Mesenchymal stem cell (in vitro differentiated cells and primary cell): ENCODE data around the gene NQO1.
"Not testable (repeated sequence)": the region's sequence is repeated elsewhere in the genome, so short reads cannot be mapped to it uniquely, and the experiment has no call there.

Source experiments
- DNase-seq: peaks from one replicate; pipeline ENCODE4 v3.0.0-alpha.2; 2013
- H2AFZ ChIP-seq: one replicate; pipeline ENCODE4 v1.6.1; 2013; ENCODE audit warnings: low read depth, mild to moderate bottlenecking, control low read depth, inconsistent platforms, low read length, moderate library complexity
- H2AK5ac ChIP-seq: 2 replicates; pipeline ENCODE4 v1.6.1; 2013; ENCODE audit warnings: low read length, moderate library complexity, mild to moderate bottlenecking, inconsistent platforms; ENCODE audit not compliant: severe bottlenecking
- H2BK120ac ChIP-seq: one replicate; pipeline ENCODE4 v1.6.1; 2013; ENCODE audit warnings: low read depth, mild to moderate bottlenecking, inconsistent platforms, low read length, moderate library complexity
- H2BK12ac ChIP-seq, 2 experiments: one replicate each; pipeline ENCODE4 v1.6.1; 2013; ENCODE audit warnings: inconsistent platforms in 2 of 2, low read length in 2 of 2, mild to moderate bottlenecking in 2 of 2, moderate library complexity in 2 of 2, control low read depth in 1 of 2
- H2BK15ac ChIP-seq: one replicate; pipeline ENCODE4 v1.6.1; 2013; ENCODE audit warnings: mild to moderate bottlenecking, low read depth, inconsistent platforms; ENCODE audit not compliant: poor library complexity, severe bottlenecking
- H2BK5ac ChIP-seq: 2 replicates; pipeline ENCODE4 v1.6.1; 2013; ENCODE audit warnings: low read depth, mild to moderate bottlenecking, low read length, control low read depth, inconsistent platforms; ENCODE audit not compliant: poor library complexity, severe bottlenecking
- H3K14ac ChIP-seq, 2 experiments: one replicate each; pipeline ENCODE4 v1.6.1; 2013; ENCODE audit warnings: inconsistent platforms in 2 of 2, low read length in 2 of 2, control low read depth in 1 of 2, mild to moderate bottlenecking in 1 of 2, moderate library complexity in 1 of 2
- H3K18ac ChIP-seq, 2 experiments: one replicate each; pipeline ENCODE4 v1.6.1; 2013; ENCODE audit warnings: inconsistent platforms in 2 of 2, low read length in 2 of 2, control low read depth in 1 of 2, low read depth in 1 of 2, mild to moderate bottlenecking in 1 of 2
- H3K23ac ChIP-seq, 2 experiments: one replicate each; pipeline ENCODE4 v1.6.1; 2013; ENCODE audit warnings: inconsistent platforms in 2 of 2, low read length in 2 of 2, mild to moderate bottlenecking in 2 of 2, moderate library complexity in 2 of 2, control low read depth in 1 of 2
- H3K27ac ChIP-seq: 2 replicates; pipeline ENCODE4 v1.5.1; 2013; ENCODE audit warnings: mild to moderate bottlenecking, moderate library complexity, low read length, control low read depth, inconsistent platforms; ENCODE audit not compliant: poor library complexity, severe bottlenecking
- H3K27me3 ChIP-seq, 2 experiments: 2 replicates each; pipeline versions ENCODE4 v1.6.1 to v1.7.0; 2013; ENCODE audit warnings: low read length in 2 of 2, mild to moderate bottlenecking in 2 of 2, moderate library complexity in 2 of 2, control low read depth in 1 of 2, inconsistent platforms in 1 of 2; ENCODE audit not compliant: control insufficient read depth in 1 of 2, insufficient read depth in 1 of 2
- H3K36me3 ChIP-seq, 2 experiments: 2 replicates each; pipeline versions ENCODE4 v1.6.1 to v1.7.0; 2013; ENCODE audit warnings: low read length in 2 of 2, control low read depth in 1 of 2, inconsistent platforms in 1 of 2, low read depth in 1 of 2, mild to moderate bottlenecking in 1 of 2; ENCODE audit not compliant: insufficient read depth in 2 of 2, control insufficient read depth in 1 of 2
- H3K4ac ChIP-seq, 2 experiments: one replicate each; pipeline ENCODE4 v1.6.1; 2013; ENCODE audit warnings: inconsistent platforms in 2 of 2, low read length in 2 of 2, mild to moderate bottlenecking in 2 of 2, moderate library complexity in 2 of 2, control low read depth in 1 of 2, low read depth in 1 of 2
- H3K4me1 ChIP-seq: 2 replicates; pipeline ENCODE4 v1.6.1; 2013; ENCODE audit warnings: low read depth, low read length, control low read depth; ENCODE audit not compliant: control insufficient read depth, insufficient read depth
- H3K4me2 ChIP-seq: 2 replicates; pipeline ENCODE4 v1.6.1; 2013; ENCODE audit warnings: low read length, mild to moderate bottlenecking, inconsistent platforms; ENCODE audit not compliant: poor library complexity, severe bottlenecking
- H3K4me3 ChIP-seq, 2 experiments: 2 replicates each; pipeline versions ENCODE4 v1.5.1 to v1.7.0; 2013; ENCODE audit warnings: low read length in 2 of 2, mild to moderate bottlenecking in 2 of 2, control low read depth in 1 of 2, low read depth in 1 of 2; ENCODE audit not compliant: insufficient read depth in 1 of 2
- H3K79me1 ChIP-seq: replicated peaks from 2 replicates; pipeline ENCODE4 v1.6.1; 2013; ENCODE audit warnings: mild to moderate bottlenecking, control low read depth, low read length, inconsistent platforms; ENCODE audit not compliant: poor library complexity, severe bottlenecking
- H3K9ac ChIP-seq: 2 replicates; pipeline ENCODE4 v1.7.0; 2013; ENCODE audit warnings: mild to moderate bottlenecking, low read length, moderate library complexity
- H3K9me3 ChIP-seq: 2 replicates; pipeline ENCODE4 v1.7.0; 2013; ENCODE audit warnings: mild to moderate bottlenecking, low read length; ENCODE audit not compliant: control insufficient read depth
- H4K8ac ChIP-seq: one replicate; pipeline ENCODE4 v1.6.1; 2013; ENCODE audit warnings: inconsistent platforms, mild to moderate bottlenecking, low read length, moderate library complexity
- H4K91ac ChIP-seq: one replicate; pipeline ENCODE4 v1.6.1; 2013; ENCODE audit warnings: mild to moderate bottlenecking, low read length, inconsistent platforms
- WGBS: methylation state at CpG from one replicate; pipeline ENCODE4 v1.1.7; 2013; ENCODE audit warnings: mixed read lengths; 5-methylcytosine and 5-hydroxymethylcytosine counted together

Gene NQO1

DNA sequence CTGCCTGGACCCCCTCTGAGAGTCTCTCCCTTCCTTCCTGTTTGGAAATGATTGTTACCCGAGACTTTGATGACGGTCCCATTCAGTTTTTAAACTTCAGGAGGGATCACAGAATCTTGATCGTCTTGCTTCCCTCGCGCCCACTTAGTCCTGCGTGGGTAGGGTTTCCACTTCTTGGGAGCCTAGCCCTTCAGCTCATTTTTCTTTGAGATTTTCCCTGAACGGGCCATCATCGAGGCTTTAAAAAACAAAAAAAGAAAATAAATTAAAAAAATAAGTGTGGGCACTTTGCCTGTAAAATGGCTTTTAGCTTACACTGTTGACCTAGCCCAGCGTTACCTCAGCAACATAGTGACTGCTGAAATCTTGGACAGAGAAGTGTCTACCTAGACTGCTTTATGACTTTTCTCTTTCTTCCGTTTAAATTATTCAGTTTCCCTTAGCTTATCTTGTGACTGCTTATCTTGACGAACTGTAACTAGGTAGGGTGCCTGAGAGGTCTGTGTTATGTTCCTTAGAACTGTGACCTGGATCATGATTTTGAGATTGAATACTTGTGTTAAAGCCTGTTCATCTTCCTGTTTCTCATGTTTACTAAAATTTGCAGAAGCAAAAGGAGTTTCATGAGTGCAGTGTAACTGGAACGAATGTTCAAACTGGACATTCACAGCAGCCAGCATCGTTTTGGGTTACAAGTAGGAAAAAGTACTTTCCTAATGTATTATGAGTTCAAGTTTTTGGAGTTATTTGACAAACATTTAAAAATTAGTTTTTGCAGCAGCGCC lies 36.6 kb upstream of the NQO1 start:
- H3K14ac ChIP-seq = no peak overlapping the region
- peak overlapping the region; percentile 83 for H4K8ac ChIP-seq
- peak overlapping the region; percentile 69 for H3K27ac ChIP-seq
- no peak overlapping the region for H4K91ac ChIP-seq
- peak; percentile 44 for DNase-seq
- no peak overlapping the region for H3K23ac ChIP-seq
- no peak overlapping the region for H2AK5ac ChIP-seq
- no peak overlapping the region for H2BK120ac ChIP-seq
- 29% methylated on average over 11 of the region's 14 CpGs for WGBS
- H2AFZ ChIP-seq = peak overlapping the region; percentile 46
- H3K4me1 ChIP-seq = peaks cover 2% of the 10 kb centered on the region
- H3K4me2 ChIP-seq = peak overlapping the region; percentile 46
- peaks cover 12% of the 10 kb centered on the region for H3K79me1 ChIP-seq
- no peak overlapping the region for H2BK15ac ChIP-seq
- peak overlapping the region; percentile 73 to 88 for H3K18ac ChIP-seq
- no peak overlapping the region for H2BK12ac ChIP-seq
- no peaks in the 10 kb centered on the region for H3K9me3 ChIP-seq
- H3K36me3 ChIP-seq = peaks cover 0 to 10% of the 10 kb centered on the region in 2 experiments
- peak overlapping the region; percentile 78 to 96 for H3K4me3 ChIP-seq
- no peak overlapping the region for H2BK5ac ChIP-seq
- peak overlapping the region in 1 of 2 experiments; percentile 19 for H3K4ac ChIP-seq
- no peaks in the 10 kb centered on the region for H3K27me3 ChIP-seq
- H3K9ac ChIP-seq = peak overlapping the region; percentile 99

DNA sequence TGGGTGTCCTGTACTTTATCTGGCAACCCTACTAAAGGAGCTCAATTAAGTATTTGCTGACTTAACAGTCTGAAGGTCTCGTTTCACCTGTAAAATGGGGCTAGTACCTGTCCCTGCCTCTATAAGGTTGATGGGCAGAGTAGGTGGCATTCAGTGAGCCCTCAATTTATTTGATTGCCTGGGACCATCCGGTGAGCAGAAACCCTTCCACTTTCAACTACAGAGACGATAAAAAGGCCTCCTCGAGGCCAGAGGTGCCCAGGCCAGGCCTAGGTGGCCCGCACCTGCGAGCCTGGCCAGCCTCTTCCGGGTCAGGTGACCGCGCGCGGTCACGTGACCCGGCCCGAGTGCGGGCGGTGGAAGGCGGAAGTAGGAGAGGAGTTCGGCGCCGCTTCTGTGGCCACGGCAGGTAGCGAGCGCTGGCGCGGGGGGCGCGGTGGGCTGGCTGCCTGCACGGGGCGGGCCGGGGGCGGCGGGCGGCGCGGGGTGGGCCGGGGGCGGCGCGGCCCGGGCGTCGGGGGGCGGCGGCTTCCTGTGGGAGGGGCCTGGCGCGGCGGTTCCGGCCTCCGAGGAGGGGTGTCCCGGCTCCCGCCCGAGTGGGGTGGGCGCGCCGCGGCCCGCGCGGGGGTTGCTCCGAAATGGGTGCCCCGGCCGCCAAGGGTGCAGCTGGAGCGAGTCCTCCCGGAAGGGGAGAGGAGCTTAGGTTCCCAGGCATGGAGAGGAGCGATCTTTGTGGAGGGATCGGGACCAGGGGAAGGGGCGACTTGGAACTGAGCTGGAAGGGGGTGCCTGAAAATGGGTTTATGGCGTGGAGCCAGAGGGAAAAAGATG lies 35.8 kb upstream of the NQO1 start, which contains the start of gene WWP2:
WWP2 (plus strand) TSS at position 350 of the 831 bp plus-strand sequence. CDS start 24,679 bp downstream, outside the sequence.
- H3K4me3 ChIP-seq = peak within 1 kb of the TSS; percentile 78 to 96
- H4K8ac ChIP-seq = peak within 1 kb of the TSS; percentile 87

DNA sequence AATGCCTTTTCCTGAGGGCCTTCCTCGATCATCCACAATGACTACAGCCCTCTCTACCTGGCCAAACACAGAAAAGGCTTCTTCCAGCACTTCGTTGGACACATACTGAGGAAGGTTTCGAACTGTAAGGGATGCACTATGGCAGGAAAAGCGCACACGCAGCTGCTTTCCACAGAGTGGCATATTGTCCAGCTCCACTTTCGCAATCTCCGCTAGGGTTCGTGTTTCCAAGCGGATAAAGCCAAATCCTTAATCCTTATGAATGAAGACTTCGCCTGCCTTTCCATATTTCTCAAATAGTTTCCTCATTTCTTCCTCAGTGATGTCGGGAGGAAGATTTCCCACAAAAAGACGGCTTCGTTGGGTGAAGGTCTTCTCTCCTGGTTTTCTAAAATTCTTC lies 31.0 kb upstream of the NQO1 start:
- H4K91ac ChIP-seq, H3K4me3 ChIP-seq, H3K27me3 ChIP-seq, H3K79me1 ChIP-seq, H3K36me3 ChIP-seq, H3K14ac ChIP-seq, DNase-seq, H3K18ac ChIP-seq, H3K9me3 ChIP-seq, H2AK5ac ChIP-seq, H2BK120ac ChIP-seq, H2BK5ac ChIP-seq, H2BK15ac ChIP-seq, H3K9ac ChIP-seq, H3K4me2 ChIP-seq, H3K23ac ChIP-seq, H3K27ac ChIP-seq, H2AFZ ChIP-seq, H3K4me1 ChIP-seq, H3K4ac ChIP-seq, H2BK12ac ChIP-seq, H4K8ac ChIP-seq: not testable (repeated sequence)
- WGBS = 85% methylated on average over 13 of the region's 13 CpGs

More for the DNA sequence above, 35.8 kb upstream of the NQO1 start, which contains the start of gene WWP2:
- H3K27me3 ChIP-seq = no peaks in the 10 kb centered on the region
- H2AFZ ChIP-seq = peak within 1 kb of the TSS; percentile 84
- WGBS = under 1% methylated on average over 47 of the region's 68 CpGs
- peak within 1 kb of the TSS; percentile 93 for H2BK15ac ChIP-seq
- H4K91ac ChIP-seq = peak within 1 kb of the TSS; percentile 87
- H3K4me1 ChIP-seq = peaks cover 2% of the 10 kb centered on the region
- H2AK5ac ChIP-seq = peak within 1 kb of the TSS; percentile 72
- peak within 1 kb of the TSS; percentile 76 for H3K27ac ChIP-seq
- H3K79me1 ChIP-seq = peaks cover 10% of the 10 kb centered on the region
- H3K23ac ChIP-seq = no peak within 1 kb of the TSS
- peaks cover 0 to 10% of the 10 kb centered on the region in 2 experiments for H3K36me3 ChIP-seq
- H3K9me3 ChIP-seq = no peaks in the 10 kb centered on the region
- peak within 1 kb of the TSS; percentile 99 for H2BK120ac ChIP-seq
- H3K14ac ChIP-seq = peak within 1 kb of the TSS; percentile 8 to 77
- no peak within 1 kb of the TSS for H2BK5ac ChIP-seq
- peak within 1 kb of the TSS; percentile 46 to 96 for H3K4ac ChIP-seq
- peak; percentile 53 for DNase-seq
- H2BK12ac ChIP-seq = no peak within 1 kb of the TSS
- H3K18ac ChIP-seq = peak within 1 kb of the TSS; percentile 73 to 88
- peak within 1 kb of the TSS; percentile 99 for H3K9ac ChIP-seq
- peak within 1 kb of the TSS; percentile 89 for H3K4me2 ChIP-seq

GRCh38 chr16:69756705-69757104 lies 30.3 kb upstream of the NQO1 start:
- Histone ChIP-seq H3K14ac (no peak overlapping the region), H3K4me1 (peaks cover 2% of the 10 kb centered on the region), H2BK5ac (no peak overlapping the region), H3K36me3 (peaks cover 6 to 8% of the 10 kb centered on the region in 2 experiments), H3K4me2 (no peak overlapping the region), H3K9me3 (no peaks in the 10 kb centered on the region), H3K27ac (no peak overlapping the region), H3K4ac (no peak overlapping the region), H3K9ac (no peak overlapping the region), H4K91ac (no peak overlapping the region), H3K27me3 (no peaks in the 10 kb centered on the region), H2BK12ac (no peak overlapping the region), H3K79me1 (peaks cover 2% of the 10 kb centered on the region), H3K18ac (no peak overlapping the region), H4K8ac (no peak overlapping the region), H2AFZ (no peak overlapping the region), H2BK15ac (no peak overlapping the region), H2AK5ac (no peak overlapping the region), H3K4me3 (no peak overlapping the region), H2BK120ac (no peak overlapping the region), H3K23ac (no peak overlapping the region)
- DNase-seq = no peak
- 92% methylated on average over 10 of the region's 10 CpGs for WGBS
